Effector memory CD4-positive, alpha-beta T cell (primary cell): ENCODE measurements around the gene EHD4.
A peak's percentile ranks its signal among the peaks of the same experiment; 100 is the strongest.

Experiments
- DNase-seq, 3 donors: peaks; one replicate each; pipeline ENCODE4 v3.0.0-alpha.2; 2020
- H3K27ac ChIP-seq: 2 replicates; pipeline ENCODE4 v1.7.0; 2013; ENCODE audit warnings: mild to moderate bottlenecking, low read length, moderate library complexity; ENCODE audit not compliant: insufficient read depth, poor library complexity, severe bottlenecking
- H3K27me3 ChIP-seq: replicated peaks from 2 replicates; pipeline ENCODE4 v1.7.0; 2013; ENCODE audit warnings: mild to moderate bottlenecking, low read length; ENCODE audit not compliant: insufficient read depth, control insufficient read depth, poor library complexity, severe bottlenecking
- H3K36me3 ChIP-seq: 2 replicates; pipeline ENCODE4 v1.7.0; 2013; ENCODE audit warnings: mild to moderate bottlenecking, low read length, moderate library complexity; ENCODE audit not compliant: control insufficient read depth, insufficient read depth
- H3K4me1 ChIP-seq: 2 replicates; pipeline ENCODE4 v1.7.0; 2013; ENCODE audit warnings: low read length, mild to moderate bottlenecking; ENCODE audit not compliant: control insufficient read depth, insufficient read depth, poor library complexity, severe bottlenecking
- H3K4me3 ChIP-seq: 2 replicates; pipeline ENCODE4 v1.7.0; 2013; ENCODE audit warnings: low read length, low read depth, mild to moderate bottlenecking; ENCODE audit not compliant: insufficient read depth, poor library complexity, severe bottlenecking
- H3K9me3 ChIP-seq: 2 replicates; pipeline ENCODE4 v1.7.0; 2013; ENCODE audit warnings: mild to moderate bottlenecking, low read length, moderate library complexity; ENCODE audit not compliant: control insufficient read depth

The EHD4 gene

GRCh38 chr15:41995476-41995855 is 23.1 kb upstream of the EHD4 start:
- no peaks in the 10 kb centered on the region for H3K9me3 ChIP-seq
- no peaks in the 10 kb centered on the region for H3K27me3 ChIP-seq
- no peaks in the 10 kb centered on the region for H3K36me3 ChIP-seq
- H3K4me3 ChIP-seq, result no peak overlapping the region
- no peak overlapping the region for H3K27ac ChIP-seq
- H3K4me1 ChIP-seq, result no peaks in the 10 kb centered on the region
- no peak for DNase-seq

GRCh38 chr15:41994772-41995475 is 22.6 kb upstream of the EHD4 start:
- no peak for DNase-seq
- H3K36me3 ChIP-seq, result no peaks in the 10 kb centered on the region
- no peak overlapping the region for H3K4me3 ChIP-seq
- H3K27me3 ChIP-seq, result no peaks in the 10 kb centered on the region
- H3K27ac ChIP-seq, result no peak overlapping the region
- no peaks in the 10 kb centered on the region for H3K4me1 ChIP-seq
- H3K9me3 ChIP-seq, result no peaks in the 10 kb centered on the region

- Histone ChIP-seq H3K27ac (no peak overlapping the region), H3K36me3 (no peaks in the 10 kb centered on the region), H3K4me1 (no peaks in the 10 kb centered on the region), H3K9me3 (no peaks in the 10 kb centered on the region), H3K27me3 (no peaks in the 10 kb centered on the region), H3K4me3 (no peak overlapping the region)
- no peak for DNase-seq
These were observed 21.9 kb upstream of the EHD4 start for GRCh38 chr15:41994171-41994650.

GRCh38 chr15:41993472-41994170 is 21.3 kb upstream of the EHD4 start:
- Histone ChIP-seq H3K4me3 (no peak overlapping the region), H3K27ac (no peak overlapping the region), H3K27me3 (no peaks in the 10 kb centered on the region), H3K36me3 (no peaks in the 10 kb centered on the region), H3K9me3 (no peaks in the 10 kb centered on the region), H3K4me1 (no peaks in the 10 kb centered on the region)
- no peak for DNase-seq

GRCh38 chr15:41992803-41993190 is 20.4 kb upstream of the EHD4 start:
- no peaks in the 10 kb centered on the region for H3K9me3 ChIP-seq
- H3K27ac ChIP-seq, result no peak overlapping the region
- no peak overlapping the region for H3K4me3 ChIP-seq
- no peaks in the 10 kb centered on the region for H3K27me3 ChIP-seq
- no peaks in the 10 kb centered on the region for H3K36me3 ChIP-seq
- H3K4me1 ChIP-seq, result no peaks in the 10 kb centered on the region
- no peak for DNase-seq

GRCh38 chr15:41992151-41992802 is 19.9 kb upstream of the EHD4 start:
- no peak for DNase-seq
- Histone ChIP-seq H3K27me3 (no peaks in the 10 kb centered on the region), H3K4me1 (no peaks in the 10 kb centered on the region), H3K36me3 (no peaks in the 10 kb centered on the region), H3K27ac (no peak overlapping the region), H3K9me3 (no peaks in the 10 kb centered on the region), H3K4me3 (no peak overlapping the region)

- H3K4me3 ChIP-seq, result no peak overlapping the region
- no peaks in the 10 kb centered on the region for H3K9me3 ChIP-seq
- DNase-seq, result no peak
- H3K4me1 ChIP-seq, result no peaks in the 10 kb centered on the region
- H3K27ac ChIP-seq, result no peak overlapping the region
- H3K36me3 ChIP-seq, result no peaks in the 10 kb centered on the region
- no peaks in the 10 kb centered on the region for H3K27me3 ChIP-seq
These were observed 18.3 kb upstream of the EHD4 start for GRCh38 chr15:41990691-41991090.

- no peaks in the 10 kb centered on the region for H3K36me3 ChIP-seq
- H3K4me3 ChIP-seq, result no peak overlapping the region
- no peaks in the 10 kb centered on the region for H3K9me3 ChIP-seq
- H3K27ac ChIP-seq, result no peak overlapping the region
- H3K4me1 ChIP-seq, result no peaks in the 10 kb centered on the region
- H3K27me3 ChIP-seq, result no peaks in the 10 kb centered on the region
- DNase-seq, result no peak
These were observed 17.9 kb upstream of the EHD4 start for GRCh38 chr15:41990243-41990605.

- no peaks in the 10 kb centered on the region for H3K9me3 ChIP-seq
- H3K27me3 ChIP-seq, result no peaks in the 10 kb centered on the region
- DNase-seq, result peak; percentile 55 to 72 (median 59)
- no peak overlapping the region for H3K27ac ChIP-seq
- H3K36me3 ChIP-seq, result no peaks in the 10 kb centered on the region
- no peak overlapping the region for H3K4me3 ChIP-seq
- H3K4me1 ChIP-seq, result no peaks in the 10 kb centered on the region
These were observed 17.4 kb upstream of the EHD4 start for GRCh38 chr15:41989573-41990242.
